NCI-H1092 (cell line): ENCODE data around the gene PCDHGA5.
"Not testable (repeated sequence)": the region's sequence is repeated elsewhere in the genome, so short reads cannot be mapped to it uniquely, and the experiment has no call there.

ENCODE experiments used
- DNase-seq: peaks from one replicate; lab custom pipeline; 2025; lab: John Stamatoyannopoulos, UW

PCDHGA5 gene

GRCh38 chr5:141363952-141364660 lies at the start of gene PCDHGA5:
PCDHGA5 (plus strand) TSS chr5:141364162; CDS start chr5:141364331, 169 bp downstream.
- no peak for DNase-seq

GRCh38 chr5:141316963-141317362 lies 47.0 kb upstream of the PCDHGA5 start:
- not testable (repeated sequence) for DNase-seq

GRCh38 chr5:141319202-141319601 lies 44.8 kb upstream of the PCDHGA5 start:
- no peak for DNase-seq

GRCh38 chr5:141319699-141320098 lies 44.3 kb upstream of the PCDHGA5 start:
- DNase-seq = no peak

DNA sequence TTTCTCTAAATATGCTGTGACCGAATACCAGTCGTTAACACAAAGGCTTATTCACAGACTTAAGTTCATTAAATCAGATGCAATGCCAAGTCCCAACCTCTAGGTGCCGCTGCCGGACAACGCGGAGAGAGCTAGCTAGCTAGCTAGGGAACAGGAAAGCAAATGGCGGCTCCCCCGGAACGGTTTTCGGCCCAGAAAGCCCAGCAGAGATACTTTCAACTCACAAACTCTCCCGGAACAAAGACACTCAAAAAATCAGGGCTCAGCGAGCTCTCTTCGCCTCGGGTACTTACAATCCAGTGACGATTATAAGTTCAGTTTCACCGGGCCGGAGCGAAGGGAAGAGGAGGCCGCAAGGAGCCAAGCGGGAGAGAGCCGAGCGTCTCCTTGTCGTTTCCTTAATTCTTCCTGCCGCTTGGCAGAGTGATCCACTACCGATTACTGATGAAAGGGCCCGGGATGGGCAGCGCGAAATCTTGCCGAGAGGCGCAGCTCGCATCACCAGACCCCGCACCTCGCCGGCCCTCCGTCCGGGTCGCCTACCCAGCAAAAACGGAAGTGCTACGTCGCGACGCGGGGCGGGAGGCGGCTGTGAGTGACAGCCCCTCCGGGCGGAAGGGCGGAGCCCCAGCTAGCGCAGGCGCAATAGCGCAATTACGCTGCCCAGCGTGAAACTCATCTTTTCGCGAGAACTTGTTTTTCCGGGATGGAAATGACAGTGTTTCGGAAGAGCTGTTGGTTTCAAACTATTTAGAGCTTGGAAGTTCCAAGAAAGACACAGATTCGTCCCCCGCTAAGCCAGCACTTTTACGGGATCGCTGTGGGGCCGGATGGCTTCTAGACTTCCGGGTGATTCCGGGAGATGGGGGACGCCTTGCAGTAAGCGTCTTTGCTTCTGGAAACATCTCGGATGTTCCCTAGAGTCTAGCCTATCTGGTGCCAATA lies 43.5 kb upstream of the PCDHGA5 start, which contains the start of gene TAF7:
TSS of gene TAF7 (minus strand) at position 560 of the 945 bp plus-strand sequence. CDS start 740 bp downstream, outside the sequence.
- peak; percentile 86 for DNase-seq

GRCh38 chr5:141322261-141322660 lies 41.7 kb upstream of the PCDHGA5 start:
- no peak for DNase-seq

- no peak for DNase-seq
Observed at GRCh38 chr5:141326088-141326854, 37.7 kb upstream of the PCDHGA5 start.

DNA sequence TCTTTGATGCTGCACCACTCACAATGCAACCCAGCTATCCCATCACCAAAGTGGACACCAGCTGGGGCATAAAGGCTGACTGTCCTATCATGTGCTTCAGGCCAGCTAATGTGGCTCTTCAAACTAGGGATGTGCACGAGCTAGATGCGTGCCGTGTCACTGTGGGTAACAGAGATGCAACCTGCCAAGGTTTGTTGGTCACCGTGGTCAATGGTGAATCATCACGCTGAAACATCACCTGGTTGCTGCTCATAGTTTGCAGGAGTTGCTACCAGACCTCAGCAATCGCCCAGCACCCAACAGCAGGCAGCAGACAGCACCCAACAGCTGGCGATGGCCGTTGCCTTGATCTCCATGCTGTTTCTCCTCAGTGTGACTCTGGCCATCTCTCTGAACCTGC lies 35.7 kb upstream of the PCDHGA5 start:
- DNase-seq = no peak

GRCh38 chr5:141330299-141331080 lies 33.5 kb upstream of the PCDHGA5 start, which contains the start of gene PCDHGA1:
PCDHGA1 (plus strand) TSS chr5:141330514.
- DNase-seq = no peak

GRCh38 chr5:141332571-141332970 lies 31.4 kb upstream of the PCDHGA5 start:
- DNase-seq = not testable (repeated sequence)

DNA sequence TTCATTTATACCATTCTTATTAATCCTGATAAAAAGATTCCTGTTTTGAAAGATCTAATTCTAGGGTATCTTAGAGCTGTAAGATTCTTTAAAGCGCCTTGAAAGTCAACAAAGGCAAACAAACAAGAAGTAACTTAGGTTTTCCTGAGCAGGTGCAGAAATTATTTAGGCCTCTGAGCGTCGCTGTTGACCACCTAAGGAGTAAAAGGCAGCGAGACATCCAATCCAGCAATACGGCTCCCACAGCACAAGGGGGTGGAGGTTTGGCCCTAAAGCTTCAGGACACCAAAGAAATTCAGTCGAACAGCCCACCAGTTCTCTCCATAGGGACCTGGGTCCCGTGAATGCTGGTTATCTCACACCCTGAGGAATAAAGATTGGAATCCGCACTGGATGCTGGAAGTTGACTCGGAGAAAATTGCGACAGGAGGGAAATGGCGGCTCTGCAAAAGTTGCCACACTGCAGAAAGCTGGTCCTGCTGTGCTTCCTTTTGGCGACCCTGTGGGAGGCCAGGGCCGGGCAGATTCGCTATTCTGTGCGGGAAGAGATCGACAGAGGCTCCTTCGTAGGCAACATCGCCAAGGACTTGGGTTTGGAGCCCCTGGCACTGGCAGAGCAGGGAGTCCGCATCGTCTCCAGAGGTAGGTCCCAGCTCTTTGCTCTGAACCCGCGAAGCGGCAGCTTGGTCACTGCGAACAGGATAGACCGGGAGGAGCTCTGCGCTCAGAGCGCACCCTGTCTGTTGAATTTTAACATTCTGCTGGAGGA lies 25.2 kb upstream of the PCDHGA5 start, which contains the start of gene PCDHGA2:
TSS of gene PCDHGA2 (plus strand) at position 223 of the 769 bp plus-strand sequence.
- no peak for DNase-seq

DNA sequence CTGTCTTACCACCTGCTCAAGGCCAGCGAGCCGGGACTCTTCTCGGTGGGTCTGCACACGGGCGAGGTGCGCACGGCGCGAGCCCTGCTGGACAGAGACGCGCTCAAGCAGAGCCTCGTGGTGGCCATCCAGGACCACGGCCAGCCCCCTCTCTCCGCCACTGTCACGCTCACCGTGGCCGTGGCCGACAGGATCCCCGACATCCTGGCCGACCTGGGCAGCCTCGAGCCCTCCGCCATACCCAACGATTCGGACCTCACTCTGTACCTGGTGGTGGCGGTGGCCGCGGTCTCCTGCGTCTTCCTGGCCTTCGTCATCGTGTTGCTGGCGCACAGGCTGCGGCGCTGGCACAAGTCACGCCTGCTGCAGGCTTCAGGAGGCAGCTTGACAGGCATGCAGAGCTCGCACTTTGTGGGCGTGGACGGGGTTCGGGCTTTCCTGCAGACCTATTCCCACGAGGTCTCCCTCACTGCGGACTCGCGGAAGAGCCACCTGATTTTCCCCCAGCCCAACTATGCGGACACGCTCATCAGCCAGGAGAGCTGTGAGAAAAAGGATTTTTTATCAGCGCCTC lies 23.1 kb upstream of the PCDHGA5 start:
- DNase-seq = not testable (repeated sequence)

DNA sequence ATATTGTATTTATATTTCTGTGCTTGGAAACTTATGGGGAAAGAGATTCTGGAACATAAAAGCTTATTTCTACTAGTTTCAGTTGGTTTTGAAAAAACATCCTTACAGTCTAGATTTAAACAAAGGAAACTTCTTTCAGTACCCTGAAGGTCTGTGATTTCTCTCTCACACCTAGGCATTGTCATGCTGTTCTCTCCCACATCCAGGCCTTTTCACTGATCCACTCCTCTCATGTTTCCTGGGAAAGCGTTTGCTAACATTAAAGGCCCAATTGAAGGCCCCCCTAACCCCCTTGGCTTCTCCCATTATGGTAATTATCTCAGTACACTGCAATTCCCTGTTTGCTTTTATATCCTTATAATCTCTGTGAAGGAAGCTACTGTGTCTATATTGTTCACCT lies 21.2 kb upstream of the PCDHGA5 start:
- DNase-seq = no peak

GRCh38 chr5:141343242-141343952 lies 20.6 kb upstream of the PCDHGA5 start, which contains the start of gene PCDHGA3:
PCDHGA3 (plus strand) TSS chr5:141343829; CDS start chr5:141344034, 205 bp downstream.
- no peak for DNase-seq

DNA sequence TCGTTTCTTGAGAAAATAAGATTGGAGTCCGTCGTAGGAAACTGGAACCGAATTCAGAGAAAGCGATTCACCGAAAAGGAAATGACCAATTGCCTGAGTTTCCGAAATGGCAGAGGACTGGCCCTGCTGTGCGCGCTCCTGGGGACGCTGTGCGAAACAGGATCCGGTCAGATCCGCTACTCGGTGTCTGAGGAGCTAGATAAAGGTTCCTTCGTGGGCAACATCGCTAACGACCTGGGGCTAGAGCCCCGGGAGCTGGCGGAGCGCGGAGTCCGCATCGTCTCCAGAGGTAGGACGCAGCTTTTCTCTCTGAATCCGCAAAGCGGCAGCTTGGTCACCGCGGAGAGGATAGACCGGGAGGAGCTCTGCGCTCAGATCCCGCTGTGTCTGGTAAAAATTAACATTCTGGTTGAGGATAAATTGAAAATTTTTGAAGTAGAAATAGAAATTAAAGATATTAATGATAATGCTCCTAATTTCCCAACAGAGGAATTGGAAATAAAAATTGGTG lies 20.0 kb upstream of the PCDHGA5 start:
- DNase-seq = no peak

DNA sequence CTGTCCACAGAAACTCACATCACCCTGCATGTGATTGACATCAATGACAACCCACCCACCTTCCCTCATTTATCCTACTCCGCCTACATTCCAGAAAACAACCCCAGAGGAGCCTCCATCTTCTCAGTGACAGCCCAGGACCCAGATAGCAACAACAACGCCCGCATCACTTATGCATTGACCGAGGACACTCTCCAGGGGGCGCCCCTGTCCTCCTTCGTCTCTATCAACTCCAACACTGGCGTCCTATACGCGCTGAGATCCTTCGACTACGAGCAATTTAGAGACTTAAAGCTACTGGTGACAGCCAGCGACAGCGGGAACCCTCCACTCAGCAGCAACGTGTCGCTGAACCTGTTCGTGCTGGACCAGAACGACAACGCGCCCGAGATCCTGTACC lies 18.6 kb upstream of the PCDHGA5 start:
- no peak for DNase-seq

GRCh38 chr5:141346017-141346416 lies 17.9 kb upstream of the PCDHGA5 start:
- DNase-seq = not testable (repeated sequence)

DNA sequence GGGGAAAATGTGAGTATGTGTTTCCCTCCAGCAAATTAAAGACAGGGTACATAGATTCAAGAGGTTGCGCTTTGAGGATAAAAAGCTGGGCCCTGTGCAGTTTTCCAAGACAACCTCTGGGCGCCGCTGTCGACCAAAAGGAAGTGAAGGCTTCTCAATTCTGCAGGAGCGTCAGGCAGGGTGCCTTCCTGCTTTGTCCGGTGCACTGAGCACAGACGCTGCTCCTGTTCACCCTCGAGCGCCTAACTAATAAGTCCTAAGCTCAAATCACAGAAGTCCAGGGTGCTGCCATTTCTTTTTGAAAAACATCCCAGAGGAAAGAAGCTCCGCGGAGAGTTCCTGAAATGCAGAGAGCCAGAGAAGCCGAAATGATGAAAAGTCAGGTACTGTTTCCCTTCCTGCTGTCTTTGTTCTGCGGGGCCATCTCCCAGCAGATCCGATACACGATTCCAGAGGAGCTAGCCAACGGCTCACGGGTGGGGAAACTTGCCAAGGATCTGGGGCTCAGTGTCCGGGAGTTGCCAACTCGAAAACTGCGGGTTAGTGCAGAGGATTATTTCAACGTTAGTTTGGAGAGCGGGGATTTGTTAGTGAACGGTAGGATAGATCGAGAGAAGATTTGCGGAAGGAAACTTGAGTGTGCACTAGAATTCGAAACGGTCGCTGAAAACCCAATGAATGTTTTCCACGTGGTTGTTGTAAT lies 13.9 kb upstream of the PCDHGA5 start, which contains the start of gene PCDHGB1:
TSS of gene PCDHGB1 (plus strand) at position 183 of the 703 bp plus-strand sequence. CDS start at position 345, 162 bp downstream.
- peak; percentile 3 for DNase-seq
